Measurements from ENCODE around the gene LKAAEAR1.

The LKAAEAR1 gene

DNA sequence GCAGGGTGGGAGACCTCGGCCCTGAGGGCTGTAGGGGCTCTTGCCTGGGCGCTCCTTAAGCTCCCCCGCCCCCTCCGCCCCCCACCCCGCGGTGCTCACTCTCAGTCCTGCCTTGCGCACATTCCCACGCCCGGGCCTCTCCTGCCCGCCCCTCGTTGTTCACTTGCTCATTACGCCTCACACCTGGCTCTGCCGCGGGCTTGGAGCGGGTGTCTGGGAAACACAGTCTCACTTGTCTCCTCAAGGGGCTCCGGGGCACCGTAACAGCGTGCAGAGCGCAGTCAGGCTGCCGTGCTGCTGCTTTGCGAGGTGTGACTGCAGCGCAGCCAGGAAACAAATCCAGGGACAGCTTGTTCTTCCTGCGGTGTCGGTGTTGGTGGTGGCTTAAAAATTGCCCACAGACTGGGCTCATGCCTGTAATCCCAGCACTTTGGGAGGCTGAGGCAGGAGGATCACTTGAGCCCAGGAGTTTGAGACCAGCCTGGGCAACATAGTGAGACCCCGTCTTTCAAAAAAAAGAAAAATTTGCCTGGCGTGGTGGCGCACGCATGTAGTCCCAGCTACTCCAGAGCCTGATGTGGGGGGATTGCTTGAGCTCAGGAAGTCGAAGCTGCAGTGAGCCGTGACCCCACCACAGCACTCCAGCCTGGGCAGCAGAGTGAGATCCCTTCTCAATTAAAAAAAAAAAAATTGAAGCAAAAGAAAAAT, 18.6 kb upstream of the LKAAEAR1 start:
- H3K27me3 ChIP-seq (replicated peaks in 2 of 5; ENCODE audit: control insufficient read depth in 4 of 5, insufficient read depth in 5 of 5, low read length in 4 of 5), result peaks cover 0 to 3% (median 0%) of the 10 kb centered on the region in 5 experiments
- H3K4me1 ChIP-seq (ENCODE audit: control extremely low read depth in 1 of 4, control insufficient read depth in 4 of 4, insufficient read depth in 4 of 4, low read length in 3 of 4), result peaks cover 0 to 25% (median 22%) of the 10 kb centered on the region in 4 experiments
- 19% methylated on average over 24 of the region's 30 CpGs for WGBS (ENCODE audit: insufficient coverage)

GRCh38 chr20:64101731-64102621, 17.8 kb upstream of the LKAAEAR1 start:
- DNase-seq, result peak in 2 of 3 donors; percentile 81 to 83
- H3K27me3 ChIP-seq (replicated peaks in 2 of 5; ENCODE audit: control insufficient read depth in 4 of 5, insufficient read depth in 5 of 5, low read length in 4 of 5), result peaks cover 0 to 3% (median 0%) of the 10 kb centered on the region in 5 experiments
- H3K4me1 ChIP-seq (ENCODE audit: control extremely low read depth in 1 of 4, control insufficient read depth in 4 of 4, insufficient read depth in 4 of 4, low read length in 3 of 4), result peaks cover 0 to 17% (median 14%) of the 10 kb centered on the region in 4 experiments
- POLR2A ChIA-PET, result no interaction called here
- H3K4me3 ChIP-seq (ENCODE audit: control insufficient read depth in 1 of 7, extremely low read depth in 1 of 7, insufficient read depth in 4 of 7, low read depth in 2 of 7, low read length in 6 of 7), result peak overlapping the region; percentile 6 to 81 (median 67)
- H3K36me3 ChIP-seq (ENCODE audit: control insufficient read depth in 4 of 4, insufficient read depth in 4 of 4, low read length in 3 of 4), result peaks cover 0 to 32% (median 11%) of the 10 kb centered on the region in 4 experiments
- 8% methylated on average over 21 of the region's 64 CpGs for WGBS (ENCODE audit: insufficient coverage)
- no peaks in the 10 kb centered on the region for H3K9me3 ChIP-seq (ENCODE audit: control extremely low read depth in 1 of 5, control insufficient read depth in 4 of 5, insufficient read depth in 2 of 5, low read depth in 1 of 5, low read length in 4 of 5)
- H3K27ac ChIP-seq (ENCODE audit: insufficient read depth in 1 of 2, low read depth in 1 of 2, low read length in 2 of 2, poor library complexity in 1 of 2, severe bottlenecking in 2 of 2), result no peak overlapping the region
- CTCF ChIA-PET, result interaction anchor here (0.6 to 4.9 kb wide), 10 partner anchors 8 to 30 kb away, joined by 3 to 28 read pairs (median 4); partner anchors contain the start of genes LKAAEAR1 and NPBWR2

More for the DNA sequence above, 18.6 kb upstream of the LKAAEAR1 start:
- DNase-seq, result peak in 2 of 3 donors; percentile 55 to 56
- POLR2A ChIA-PET, result no interaction called here
- CTCF ChIA-PET, result interaction anchor here (0.6 to 2.7 kb wide), 6 partner anchors 9 to 31 kb away, joined by 3 to 28 read pairs (median 4); partner anchors contain the start of gene LKAAEAR1
- Histone ChIP-seq H3K9me3 (ENCODE audit: control extremely low read depth in 1 of 5, control insufficient read depth in 4 of 5, insufficient read depth in 2 of 5, low read depth in 1 of 5, low read length in 4 of 5) (no peaks in the 10 kb centered on the region), H3K27ac (ENCODE audit: insufficient read depth in 1 of 2, low read depth in 1 of 2, low read length in 2 of 2, poor library complexity in 1 of 2, severe bottlenecking in 2 of 2) (no peak overlapping the region), H3K4me3 (ENCODE audit: control insufficient read depth in 1 of 7, extremely low read depth in 1 of 7, insufficient read depth in 4 of 7, low read depth in 2 of 7, low read length in 6 of 7) (peak overlapping the region in 6 of 7 experiments; percentile 31 to 81 (median 67)), H3K36me3 (ENCODE audit: control insufficient read depth in 4 of 4, insufficient read depth in 4 of 4, low read length in 3 of 4) (peaks cover 0 to 24% (median 10%) of the 10 kb centered on the region in 4 experiments)

- H3K27me3 ChIP-seq (replicated peaks in 2 of 5; ENCODE audit: control insufficient read depth in 4 of 5, insufficient read depth in 5 of 5, low read length in 4 of 5), result peaks cover 0 to 3% (median 0%) of the 10 kb centered on the region in 5 experiments
- 90% methylated on average over 5 of the region's 9 CpGs for WGBS (ENCODE audit: insufficient coverage)
- POLR2A ChIA-PET, result no interaction called here
- DNase-seq, result no peak
- no peak overlapping the region for H3K4me3 ChIP-seq (ENCODE audit: control insufficient read depth in 1 of 7, extremely low read depth in 1 of 7, insufficient read depth in 4 of 7, low read depth in 2 of 7, low read length in 6 of 7)
- CTCF ChIA-PET, result interaction anchor here (1.0 to 4.9 kb wide), 8 partner anchors 9 to 29 kb away, joined by 3 to 28 read pairs (median 6); partner anchors contain the start of genes LKAAEAR1 and NPBWR2
- peaks cover 0 to 13% (median 11%) of the 10 kb centered on the region in 4 experiments for H3K4me1 ChIP-seq (ENCODE audit: control extremely low read depth in 1 of 4, control insufficient read depth in 4 of 4, insufficient read depth in 4 of 4, low read length in 3 of 4)
- H3K27ac ChIP-seq (ENCODE audit: insufficient read depth in 1 of 2, low read depth in 1 of 2, low read length in 2 of 2, poor library complexity in 1 of 2, severe bottlenecking in 2 of 2), result no peak overlapping the region
- peaks cover 2 to 41% (median 15%) of the 10 kb centered on the region in 4 experiments for H3K36me3 ChIP-seq (ENCODE audit: control insufficient read depth in 4 of 4, insufficient read depth in 4 of 4, low read length in 3 of 4)
- no peaks in the 10 kb centered on the region for H3K9me3 ChIP-seq (ENCODE audit: control extremely low read depth in 1 of 5, control insufficient read depth in 4 of 5, insufficient read depth in 2 of 5, low read depth in 1 of 5, low read length in 4 of 5)
These were observed 16.9 kb upstream of the LKAAEAR1 start for GRCh38 chr20:64100946-64101688.

GRCh38 chr20:64100566-64100888, 16.3 kb upstream of the LKAAEAR1 start:
- peaks cover 0 to 13% (median 11%) of the 10 kb centered on the region in 4 experiments for H3K4me1 ChIP-seq (ENCODE audit: control extremely low read depth in 1 of 4, control insufficient read depth in 4 of 4, insufficient read depth in 4 of 4, low read length in 3 of 4)
- no peak overlapping the region for H3K4me3 ChIP-seq (ENCODE audit: control insufficient read depth in 1 of 7, extremely low read depth in 1 of 7, insufficient read depth in 4 of 7, low read depth in 2 of 7, low read length in 6 of 7)
- peaks cover 2 to 43% (median 15%) of the 10 kb centered on the region in 4 experiments for H3K36me3 ChIP-seq (ENCODE audit: control insufficient read depth in 4 of 4, insufficient read depth in 4 of 4, low read length in 3 of 4)
- no peaks in the 10 kb centered on the region for H3K9me3 ChIP-seq (ENCODE audit: control extremely low read depth in 1 of 5, control insufficient read depth in 4 of 5, insufficient read depth in 2 of 5, low read depth in 1 of 5, low read length in 4 of 5)
- H3K27me3 ChIP-seq (replicated peaks in 2 of 5; ENCODE audit: control insufficient read depth in 4 of 5, insufficient read depth in 5 of 5, low read length in 4 of 5), result peaks cover 0 to 3% (median 0%) of the 10 kb centered on the region in 5 experiments
- no peak for DNase-seq
- POLR2A ChIA-PET, result no interaction called here
- 100% methylated on average over 4 of the region's 4 CpGs for WGBS (ENCODE audit: insufficient coverage)
- no peak overlapping the region for H3K27ac ChIP-seq (ENCODE audit: insufficient read depth in 1 of 2, low read depth in 1 of 2, low read length in 2 of 2, poor library complexity in 1 of 2, severe bottlenecking in 2 of 2)
- CTCF ChIA-PET, result interaction anchor here (2.4 to 4.9 kb wide), 2 partner anchors 9 to 17 kb away, joined by 7 to 28 read pairs; partner anchors contain the start of genes LKAAEAR1 and NPBWR2

- ChIA-PET POLR2A (no interaction called here), CTCF (interaction anchor here (1.1 to 4.9 kb wide), 6 partner anchors 10 to 48 kb away, joined by 3 to 28 read pairs (median 6); partner anchors contain the start of genes LKAAEAR1 and NPBWR2)
- H3K4me3 ChIP-seq (ENCODE audit: control insufficient read depth in 1 of 7, extremely low read depth in 1 of 7, insufficient read depth in 4 of 7, low read depth in 2 of 7, low read length in 6 of 7), result no peak overlapping the region
- H3K27ac ChIP-seq (ENCODE audit: insufficient read depth in 1 of 2, low read depth in 1 of 2, low read length in 2 of 2, poor library complexity in 1 of 2, severe bottlenecking in 2 of 2), result no peak overlapping the region
- peaks cover 0 to 3% (median 0%) of the 10 kb centered on the region in 5 experiments for H3K27me3 ChIP-seq (replicated peaks in 2 of 5; ENCODE audit: control insufficient read depth in 4 of 5, insufficient read depth in 5 of 5, low read length in 4 of 5)
- H3K9me3 ChIP-seq (ENCODE audit: control extremely low read depth in 1 of 5, control insufficient read depth in 4 of 5, insufficient read depth in 2 of 5, low read depth in 1 of 5, low read length in 4 of 5), result no peaks in the 10 kb centered on the region
- no peak for DNase-seq
- peaks cover 2 to 43% (median 15%) of the 10 kb centered on the region in 4 experiments for H3K36me3 ChIP-seq (ENCODE audit: control insufficient read depth in 4 of 4, insufficient read depth in 4 of 4, low read length in 3 of 4)
- WGBS (ENCODE audit: insufficient coverage), result 95% methylated on average over 12 of the region's 14 CpGs
- peaks cover 0 to 13% (median 11%) of the 10 kb centered on the region in 4 experiments for H3K4me1 ChIP-seq (ENCODE audit: control extremely low read depth in 1 of 4, control insufficient read depth in 4 of 4, insufficient read depth in 4 of 4, low read length in 3 of 4)
These were observed 15.8 kb upstream of the LKAAEAR1 start for GRCh38 chr20:64099880-64100565.
